Activated CD4-positive, alpha-beta T cell treated with anti-CD3 and anti-CD28 coated beads, Interleukin-2, amount 50 U/mL, for 1 hour (primary cell): ENCODE data around the gene EFCAB5.
"Not testable (repeated sequence)": the region's sequence is repeated elsewhere in the genome, so short reads cannot be mapped to it uniquely, and the experiment has no call there.

Experiments used
- DNase-seq: peaks from one replicate; pipeline ENCODE4 v3.0.0-alpha.2; 2020

Gene EFCAB5

GRCh38 chr17:29936724-29937123, 4.7 kb upstream of the EFCAB5 start:
- no peak for DNase-seq

- DNase-seq = no peak
Measured at GRCh38 chr17:29945281-29945680, 3.8 kb downstream of the EFCAB5 start.

- no peak for DNase-seq
Measured at GRCh38 chr17:29948448-29949215, 7.2 kb downstream of the EFCAB5 start.

GRCh38 chr17:29949696-29950095, 8.3 kb downstream of the EFCAB5 start:
- no peak for DNase-seq

- DNase-seq = no peak
Measured at GRCh38 chr17:29954405-29954804, 13.0 kb downstream of the EFCAB5 start.

GRCh38 chr17:29956225-29956624, 14.8 kb downstream of the EFCAB5 start:
- DNase-seq = no peak

GRCh38 chr17:29957488-29957887, 16.1 kb downstream of the EFCAB5 start:
- DNase-seq = not testable (repeated sequence)

GRCh38 chr17:29958947-29959657, 17.7 kb downstream of the EFCAB5 start:
- DNase-seq = no peak

GRCh38 chr17:29959658-29960337, 18.4 kb downstream of the EFCAB5 start:
- no peak for DNase-seq

GRCh38 chr17:29962656-29963055, 21.2 kb downstream of the EFCAB5 start:
- DNase-seq = no peak

GRCh38 chr17:29968271-29968670, 26.8 kb downstream of the EFCAB5 start:
- DNase-seq = no peak

GRCh38 chr17:29972277-29972676, 30.8 kb downstream of the EFCAB5 start:
- DNase-seq = no peak

GRCh38 chr17:29973005-29973404, 31.6 kb downstream of the EFCAB5 start:
- DNase-seq = no peak

- no peak for DNase-seq
Measured at GRCh38 chr17:29977836-29978235, 36.4 kb downstream of the EFCAB5 start.

- DNase-seq = no peak
Measured at GRCh38 chr17:29980261-29980660, 38.8 kb downstream of the EFCAB5 start.

- no peak for DNase-seq
Measured at GRCh38 chr17:29982991-29983653, 41.7 kb downstream of the EFCAB5 start.

GRCh38 chr17:29996458-29996857, 55.0 kb downstream of the EFCAB5 start:
- no peak for DNase-seq

- no peak for DNase-seq
Measured at GRCh38 chr17:30000001-30000754, 58.7 kb downstream of the EFCAB5 start.

- DNase-seq = no peak
Measured at GRCh38 chr17:30000755-30001257, 59.4 kb downstream of the EFCAB5 start.

GRCh38 chr17:30002088-30002487, 60.7 kb downstream of the EFCAB5 start:
- no peak for DNase-seq

- no peak for DNase-seq
Measured at GRCh38 chr17:30005709-30006320, 64.4 kb downstream of the EFCAB5 start.

GRCh38 chr17:30011934-30012333, 70.5 kb downstream of the EFCAB5 start:
- DNase-seq = not testable (repeated sequence)
